Measurements from ENCODE around the gene BCORL1.
A peak's percentile ranks its signal among the peaks of the same experiment; 100 is the strongest.

BCORL1 gene

DNA sequence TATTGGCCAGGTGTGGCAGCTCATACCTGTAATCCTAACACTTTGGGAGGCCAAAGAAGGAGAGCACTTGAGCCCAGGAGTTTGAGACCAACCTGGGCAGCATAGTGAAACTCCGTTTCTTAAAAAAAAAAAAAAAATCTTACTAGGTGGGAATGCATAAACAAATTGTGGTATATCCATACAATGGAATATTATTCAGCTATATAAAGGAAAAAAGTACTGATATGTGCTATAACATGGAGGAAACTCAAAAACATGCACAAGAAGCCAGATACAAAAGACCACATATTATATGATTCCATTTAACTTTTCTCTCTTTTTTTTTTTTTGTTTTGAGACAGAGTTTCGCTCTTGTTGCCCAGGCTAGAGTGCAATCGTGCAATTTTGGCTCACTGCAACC, 13.5 kb upstream of the BCORL1 start:
- no peak for DNase-seq

DNA sequence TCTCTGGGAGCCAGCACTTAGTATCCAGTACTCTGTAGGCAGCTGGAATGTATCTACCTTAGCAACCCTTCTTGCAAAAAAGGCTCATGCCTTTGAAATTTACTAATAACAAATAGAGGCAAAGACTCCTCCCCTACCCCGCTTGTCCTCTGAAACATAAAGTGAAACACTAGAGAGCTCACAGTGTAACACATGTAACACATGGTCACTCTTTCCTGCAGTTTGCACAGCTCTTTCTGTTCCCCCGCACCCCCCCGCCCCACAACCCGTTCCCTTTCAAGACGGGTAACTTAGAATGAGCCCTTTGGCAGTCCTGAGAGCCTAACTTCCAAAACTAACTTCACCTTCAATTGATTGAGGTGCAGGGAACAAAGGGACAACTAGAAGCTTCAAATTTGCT, 6.0 kb upstream of the BCORL1 start:
- no peak for DNase-seq

DNA sequence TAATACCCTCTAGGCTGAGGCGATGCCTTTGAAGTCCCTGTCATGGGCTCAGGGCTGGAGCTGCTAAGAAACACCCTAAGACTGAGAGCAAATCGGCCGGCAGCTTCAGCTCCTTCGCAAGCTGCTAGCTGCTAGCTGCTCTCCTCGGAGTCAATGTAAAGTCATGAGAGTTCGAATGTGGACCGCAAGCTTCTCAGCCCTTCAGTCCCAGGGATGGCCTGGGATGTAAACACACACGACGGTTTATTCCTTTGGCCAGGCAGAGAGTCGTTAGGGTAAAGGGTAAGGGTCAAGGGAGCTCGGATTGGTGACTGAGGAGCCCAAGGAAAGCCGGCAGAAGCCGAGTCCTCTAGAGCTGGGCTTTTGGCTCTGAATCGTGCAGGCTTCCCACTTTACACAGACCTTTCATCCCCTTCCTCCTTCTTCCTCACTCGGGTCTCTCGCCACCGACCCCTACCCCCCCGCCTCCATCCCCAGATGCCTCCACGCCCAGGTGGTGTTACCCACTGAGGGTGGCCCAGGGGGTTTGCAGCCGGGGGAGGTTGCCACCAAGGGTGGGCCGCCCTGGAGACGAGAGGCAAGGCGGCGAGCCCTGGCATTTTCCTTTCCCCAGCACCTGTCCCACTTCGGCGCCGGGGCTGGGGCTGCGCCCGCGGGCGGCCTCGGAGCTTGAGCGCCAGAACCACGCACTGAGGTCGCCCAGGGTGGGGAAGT, 3.1 kb upstream of the BCORL1 start:
- DNase-seq: no peak

DNA sequence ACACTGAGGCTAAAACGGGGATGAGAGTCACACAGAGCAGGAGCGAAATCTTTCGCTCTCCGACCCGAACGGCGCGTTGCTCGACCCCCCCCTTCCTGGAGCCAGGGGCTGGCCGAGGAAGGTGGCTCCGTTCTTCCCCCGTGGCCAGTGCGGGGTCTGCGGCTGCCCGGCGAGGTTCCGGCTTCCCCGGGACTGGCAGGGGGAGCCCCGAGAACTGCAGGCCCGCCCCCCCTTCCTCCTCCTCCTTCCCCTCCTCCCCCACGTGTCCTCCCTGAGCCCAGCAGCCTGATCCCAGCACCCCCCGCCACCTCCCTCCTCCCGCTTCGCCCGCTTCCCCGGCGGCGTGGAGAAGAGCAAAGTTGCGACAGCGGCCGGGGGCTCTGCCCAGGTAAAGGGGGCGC, 2.4 kb upstream of the BCORL1 start:
- no peak for DNase-seq

- no peak for DNase-seq
These were observed 1.8 kb upstream of the BCORL1 start for GRCh38 chrX:129980540-129981199.

GRCh38 chrX:129981200-129981553, 1.3 kb upstream of the BCORL1 start:
- DNase-seq: no peak

DNA sequence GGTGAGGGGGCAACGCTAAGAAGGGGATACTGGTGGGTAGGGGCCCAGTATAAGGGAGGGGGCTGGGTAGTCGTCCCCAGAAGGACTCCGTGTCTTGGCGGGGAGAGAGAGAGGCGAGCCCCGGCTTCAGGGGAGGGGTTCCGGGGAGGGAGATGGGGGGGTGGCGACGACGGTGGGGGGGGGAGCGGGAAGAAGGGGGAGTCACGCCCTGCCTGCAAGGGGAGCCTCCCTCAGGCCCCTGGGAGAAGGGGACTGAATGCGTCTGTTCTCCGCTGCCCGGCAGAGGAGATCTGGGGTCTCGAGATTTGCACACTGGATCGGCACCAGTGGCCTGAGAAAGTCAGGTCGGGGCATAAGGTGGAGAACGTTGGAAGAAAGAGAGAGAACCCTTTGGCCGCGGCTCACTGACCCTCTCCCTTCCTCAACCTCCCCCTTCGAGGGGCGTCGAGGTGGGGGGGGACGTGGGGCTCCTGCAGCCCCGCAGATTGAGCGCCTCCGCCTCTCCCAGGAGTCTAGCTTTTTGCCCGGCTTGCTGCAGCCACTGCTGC, 609 bp upstream of the BCORL1 start:
- DNase-seq: no peak

DNA sequence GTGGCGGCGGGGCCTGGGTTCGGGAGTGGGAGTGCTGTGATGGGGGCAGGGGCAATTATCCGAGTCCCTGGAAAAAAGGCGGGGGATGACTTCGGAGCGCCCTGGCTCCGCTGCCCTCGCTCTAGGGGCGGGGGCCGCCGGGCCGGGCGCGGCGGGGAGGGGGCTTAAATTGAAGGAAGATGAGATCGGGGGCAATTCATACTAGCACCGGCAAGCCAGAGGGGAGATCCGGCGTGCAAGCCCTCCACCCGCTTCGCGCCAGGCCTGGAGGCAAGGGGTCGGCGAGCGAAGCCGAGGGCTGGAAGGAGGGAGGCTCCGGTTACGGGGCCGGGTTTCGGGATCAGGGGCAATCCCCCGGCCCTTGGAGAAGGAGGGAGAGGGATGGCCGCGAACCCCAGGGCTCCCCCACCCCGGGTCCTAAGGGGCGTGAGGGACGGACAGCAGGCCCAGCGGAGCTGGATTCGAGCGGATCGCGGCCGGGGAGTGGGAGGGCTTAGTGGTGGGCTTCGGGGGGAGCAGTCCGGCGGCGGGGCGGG, 1.2 kb downstream of the BCORL1 start:
- no peak for DNase-seq

DNA sequence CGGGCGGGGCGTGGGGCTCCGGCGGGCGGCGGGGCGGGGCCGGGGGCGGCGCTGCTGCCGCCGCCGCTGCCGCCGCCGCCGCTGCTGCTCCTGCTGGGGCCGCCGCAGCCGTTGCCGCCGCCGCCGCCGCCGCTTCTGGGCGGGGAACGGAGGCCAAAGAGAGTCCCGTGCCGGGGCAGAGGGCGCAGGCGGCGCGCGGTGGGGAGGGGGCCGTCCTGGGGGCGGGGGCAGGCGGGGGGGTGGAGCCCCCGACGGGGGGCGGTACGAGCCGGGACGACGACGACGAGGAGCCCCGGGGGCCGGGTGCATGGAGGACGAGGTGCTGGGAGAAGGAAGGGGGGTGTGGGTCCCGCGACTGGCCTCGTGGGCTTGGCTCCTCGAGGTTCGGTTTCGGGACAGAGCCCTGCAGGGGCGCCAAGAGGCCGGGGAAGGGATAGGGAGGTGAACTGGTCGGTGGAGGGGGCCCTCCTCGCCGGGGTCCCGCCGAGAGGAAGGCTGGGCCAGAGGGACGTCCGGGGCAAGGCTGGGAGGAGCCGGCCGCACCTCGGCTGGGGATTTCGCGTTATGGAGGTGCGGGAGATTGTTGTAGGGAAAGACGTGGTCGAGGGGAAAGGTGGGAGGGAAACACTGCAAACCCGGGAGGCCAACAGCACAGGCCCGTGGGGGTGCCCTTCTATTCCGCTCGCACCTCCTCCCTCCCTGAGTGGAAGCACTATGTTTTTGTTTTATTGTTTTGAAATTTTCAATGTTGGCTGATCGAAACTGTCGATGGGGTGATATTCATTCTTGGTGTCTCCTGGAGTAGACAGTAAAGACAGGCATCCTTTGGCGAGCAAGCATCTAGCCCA, 1.9 kb downstream of the BCORL1 start:
- no peak for DNase-seq

DNA sequence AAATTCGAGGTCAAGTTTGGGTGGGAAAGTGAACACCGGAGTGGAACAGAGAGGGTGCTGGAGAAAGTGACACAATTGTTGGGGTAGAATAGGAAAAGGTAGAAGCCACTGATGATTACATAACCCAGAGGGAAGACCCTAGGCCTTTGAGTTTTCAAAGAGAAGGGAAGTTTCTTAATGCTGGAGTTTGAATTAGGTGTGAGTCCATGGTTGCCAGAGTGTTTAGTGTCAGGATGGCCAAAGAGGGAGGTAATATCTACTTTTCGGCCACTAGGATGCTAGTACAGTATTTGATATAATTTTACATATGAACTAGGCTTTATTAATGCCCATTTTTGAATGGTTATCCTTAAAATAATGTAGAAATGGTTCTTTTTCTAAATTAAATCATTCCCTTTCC, 5.4 kb downstream of the BCORL1 start:
- DNase-seq: no peak

DNA sequence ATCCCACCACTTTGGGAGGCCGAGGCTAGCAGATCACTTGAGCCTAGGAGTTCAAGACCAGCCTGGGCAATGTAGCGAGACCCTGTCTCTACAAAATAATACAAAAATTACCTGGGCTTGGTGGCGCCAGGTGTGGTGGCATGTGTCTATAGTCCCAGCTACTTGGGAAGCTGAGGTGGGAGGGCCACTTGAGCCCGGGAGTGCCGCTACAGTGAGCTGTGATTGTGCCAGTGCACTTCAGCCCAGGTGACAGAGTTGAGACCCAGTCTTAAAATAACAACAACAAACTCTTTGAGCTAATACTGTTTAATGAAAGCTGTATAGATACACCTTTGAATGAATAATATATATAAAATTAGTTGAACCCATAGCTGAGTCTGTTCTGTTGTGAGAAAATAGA, 9.7 kb downstream of the BCORL1 start:
- DNase-seq: no peak

DNA sequence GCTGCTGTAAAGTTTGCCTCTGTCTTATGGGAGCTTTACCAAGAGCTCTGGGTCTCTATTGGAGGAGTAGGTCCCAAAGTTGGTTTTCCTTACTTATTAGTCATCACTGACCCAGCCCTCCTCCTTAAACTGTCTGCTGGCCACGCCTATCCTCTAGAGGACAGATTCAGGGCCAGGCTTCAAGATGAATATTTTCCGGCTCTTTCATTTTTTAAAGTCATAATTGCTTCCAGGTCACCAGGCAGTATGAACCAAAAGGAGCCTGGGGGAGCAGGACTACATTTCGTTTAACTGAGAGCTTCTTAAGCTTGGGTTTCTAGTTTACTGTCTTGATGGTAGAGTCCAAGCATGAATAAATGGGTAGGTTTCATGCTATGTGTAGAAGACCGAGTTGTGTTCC, 13.7 kb downstream of the BCORL1 start:
- no peak for DNase-seq

DNA sequence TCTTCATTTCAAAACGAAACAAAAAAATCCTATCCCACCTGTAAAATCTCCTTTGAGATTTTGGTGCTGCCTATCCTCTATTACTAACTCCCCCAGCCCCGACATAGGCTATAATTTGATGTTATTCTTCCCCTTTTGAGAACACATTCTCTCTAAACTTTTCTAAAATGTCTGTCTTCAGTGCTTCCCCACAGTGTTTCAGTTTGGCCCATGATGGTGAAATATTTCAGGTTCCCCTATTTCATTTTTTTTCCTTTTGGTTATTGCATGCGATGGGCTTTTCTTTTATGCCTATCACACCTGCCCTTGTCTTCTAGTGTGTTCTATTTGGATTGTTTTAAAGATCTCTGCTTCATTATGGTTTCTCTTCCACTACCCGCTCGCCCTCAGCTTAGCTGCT, 14.7 kb downstream of the BCORL1 start:
- DNase-seq: peak; percentile 41

- no peak for DNase-seq
These were observed 15.6 kb downstream of the BCORL1 start for GRCh38 chrX:129998021-129998420.

DNA sequence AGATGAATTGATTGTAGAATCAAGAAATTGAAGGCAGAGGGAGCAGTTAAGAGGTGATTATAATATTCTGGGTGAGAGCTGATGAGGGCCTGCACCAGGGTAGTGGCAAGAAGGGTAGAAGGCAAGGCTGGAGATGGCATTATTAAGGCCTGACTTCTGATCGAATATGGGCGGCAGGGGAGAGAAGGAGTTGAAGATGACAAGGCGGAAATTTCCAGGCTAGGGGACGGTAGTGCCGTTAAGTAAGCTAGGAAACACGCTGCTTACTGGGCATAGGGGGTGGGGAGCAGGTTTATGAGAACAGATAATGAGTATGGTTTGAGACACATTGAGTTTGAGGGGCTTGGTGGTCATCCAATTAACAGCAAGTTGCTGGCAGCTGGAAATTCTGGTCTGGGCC, 19.5 kb downstream of the BCORL1 start:
- no peak for DNase-seq

GRCh38 chrX:130002541-130002940, 20.1 kb downstream of the BCORL1 start:
- DNase-seq: no peak

DNA sequence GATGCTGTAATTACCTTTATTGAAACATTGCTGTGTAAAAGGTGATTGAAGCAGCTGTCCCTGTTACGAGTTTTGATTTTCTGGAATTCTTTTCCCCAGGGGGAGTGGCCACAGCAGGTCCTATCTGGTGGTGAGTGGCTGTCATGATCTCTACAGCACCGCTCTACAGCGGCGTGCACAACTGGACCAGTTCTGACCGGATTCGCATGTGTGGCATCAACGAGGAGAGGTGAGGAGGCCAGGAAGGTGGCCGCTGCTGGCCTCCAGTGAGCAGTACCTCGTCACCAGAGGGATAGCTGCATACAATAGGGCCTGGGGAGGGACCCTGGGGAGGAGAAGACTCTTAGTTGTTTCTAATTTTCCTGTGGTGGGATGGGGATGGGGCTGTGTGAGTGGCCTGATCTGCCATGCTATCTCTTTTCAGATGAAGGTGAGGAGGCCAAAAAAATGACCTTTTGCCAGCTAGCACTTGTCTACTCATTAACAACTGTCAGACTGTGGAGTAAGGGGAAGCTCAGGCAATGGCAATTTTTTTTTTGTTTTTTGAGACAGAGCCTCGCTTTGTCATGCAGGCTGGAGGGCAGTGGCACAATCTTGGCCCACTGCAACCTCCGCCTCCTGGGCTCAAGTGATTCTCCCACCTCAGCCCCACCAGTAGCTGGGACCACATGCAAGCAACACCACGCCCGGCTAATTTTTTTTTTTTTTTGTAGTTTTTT, 22.8 kb downstream of the BCORL1 start:
- DNase-seq: no peak

DNA sequence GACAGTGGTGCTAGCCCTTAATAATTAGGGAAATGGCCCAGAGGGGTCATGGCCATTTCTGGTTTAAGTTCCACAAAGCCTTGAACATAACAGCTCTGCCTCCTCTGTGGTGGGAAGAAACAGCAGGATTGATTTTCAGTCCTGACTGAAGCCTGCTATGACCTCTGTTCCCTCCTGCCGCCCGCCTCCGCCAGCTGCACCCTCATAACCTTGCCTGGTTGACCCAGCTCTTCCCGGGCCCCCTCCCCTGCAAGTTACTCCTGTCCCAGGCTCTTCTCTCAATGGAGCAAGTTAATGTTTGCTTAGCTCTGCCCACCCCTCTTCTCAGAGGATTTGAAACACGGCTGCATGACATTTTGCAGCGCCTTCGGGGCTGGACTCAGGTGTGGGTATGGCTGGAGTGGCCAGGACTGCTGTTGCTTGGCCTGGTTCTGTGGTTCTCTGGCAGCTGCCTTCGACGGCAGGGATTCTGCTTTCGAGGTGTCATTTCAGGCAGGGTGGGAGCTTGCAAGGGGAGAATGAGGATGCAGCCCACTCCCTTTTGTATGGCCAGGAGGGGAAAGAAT, 27.3 kb downstream of the BCORL1 start:
- no peak for DNase-seq

DNA sequence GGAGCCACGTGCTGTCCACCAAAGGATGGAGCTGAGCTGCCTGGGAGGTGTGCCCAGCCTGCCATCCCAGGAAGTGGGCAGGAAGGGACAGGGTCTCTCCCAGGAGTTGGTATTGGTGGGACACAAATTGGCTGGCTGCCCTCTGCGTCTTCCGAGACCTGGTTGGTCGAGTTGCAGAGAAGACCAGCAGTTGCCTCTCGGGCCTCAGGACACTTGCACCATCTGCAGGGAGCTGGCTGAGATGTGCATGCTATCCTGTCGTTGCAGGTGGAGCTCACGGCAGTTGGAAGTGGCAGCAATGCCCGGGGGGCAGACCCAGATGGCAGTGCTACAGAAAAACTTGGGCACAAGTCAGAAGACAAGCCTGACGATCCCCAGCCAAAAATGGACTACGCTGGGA, 30.2 kb downstream of the BCORL1 start:
- no peak for DNase-seq

GRCh38 chrX:130013661-130014060, 31.2 kb downstream of the BCORL1 start:
- no peak for DNase-seq

GRCh38 chrX:130014356-130014755, 31.9 kb downstream of the BCORL1 start:
- DNase-seq: no peak

GRCh38 chrX:130014770-130015169, 32.3 kb downstream of the BCORL1 start:
- no peak for DNase-seq

- DNase-seq: no peak
These were observed 32.7 kb downstream of the BCORL1 start for GRCh38 chrX:130015181-130015580.
